GM23338 (cell line): ENCODE data around the gene CEBPE. TPM values are rescaled to one million over a fixed set of nuclear protein-coding genes. Genes with fewer than 3 reads are reported as not detected.

Source experiments
- ATAC-seq: fragments of 200-7000 bp; cut with Tn5 transposase; 3 replicates; pipeline ENCODE4 v1.9.1; 2020
- DNase-seq: peaks from one replicate; pipeline ENCODE4 v3.0.0-alpha.2; 2015; ENCODE audit warnings: low spot score
- H2AFZ ChIP-seq: fragments of 200-600 bp; sonication (generic); 2 replicates; pipeline ENCODE4 v1.8.0; 2016; ENCODE audit warnings: antibody characterized with exemption, mild to moderate bottlenecking, moderate library complexity
- H3F3A ChIP-seq: fragments of 200-600 bp; sonication (generic); replicated peaks from 2 replicates; pipeline ENCODE4 v1.8.0; 2017; ENCODE audit warnings: antibody characterized with exemption, mixed run types, low read depth
- H3K27ac ChIP-seq: fragments of 200-600 bp; sonication (generic); 2 replicates; pipeline ENCODE4 v1.6.1; 2016; ENCODE audit warnings: low read depth
- H3K27me3 ChIP-seq: fragments of 200-600 bp; sonication (generic); 2 replicates; pipeline ENCODE4 v1.8.0; 2016; ENCODE audit warnings: mild to moderate bottlenecking, mixed run types, moderate library complexity; ENCODE audit not compliant: insufficient read depth
- H3K36me3 ChIP-seq: fragments of 200-600 bp; sonication (generic); 2 replicates; pipeline ENCODE4 v1.8.0; 2016; ENCODE audit warnings: mild to moderate bottlenecking; ENCODE audit not compliant: insufficient read depth
- H3K4me1 ChIP-seq: fragments of 200-600 bp; sonication (generic); 2 replicates; pipeline ENCODE4 v1.8.0; 2016; ENCODE audit warnings: mild to moderate bottlenecking, moderate library complexity; ENCODE audit not compliant: insufficient read depth
- H3K4me2 ChIP-seq: fragments of 200-600 bp; sonication (generic); 2 replicates; pipeline ENCODE4 v1.7.1; 2017; ENCODE audit warnings: mixed run types
- H3K4me3 ChIP-seq: fragments of 200-600 bp; sonication (generic); 2 replicates; pipeline ENCODE4 v1.6.1; 2016; ENCODE audit warnings: mixed run types
- H3K79me2 ChIP-seq: fragments of 200-600 bp; sonication (generic); replicated peaks from 2 replicates; pipeline ENCODE4 v1.8.0; 2017; ENCODE audit warnings: mild to moderate bottlenecking; ENCODE audit not compliant: insufficient read depth
- H3K9me2 ChIP-seq: fragments of 200-600 bp; sonication (generic); 2 replicates; pipeline ENCODE4 v1.8.0; 2017; ENCODE audit not compliant: insufficient read depth
- H4K20me1 ChIP-seq: fragments of 200-600 bp; sonication (generic); replicated peaks from 2 replicates; pipeline ENCODE4 v1.8.0; 2017; ENCODE audit warnings: mild to moderate bottlenecking; ENCODE audit not compliant: insufficient read depth
- H3K27ac Mint-ChIP-seq: 2 replicates; pipeline ENCODE4 v1.8.0; 2020; ENCODE audit warnings: inconsistent platforms, mild to moderate bottlenecking, moderate library complexity, mixed read lengths
- H3K27me3 Mint-ChIP-seq: 3 replicates; pipeline ENCODE4 v1.8.0; 2022; ENCODE audit warnings: low read depth, mild to moderate bottlenecking, moderate library complexity, mixed read lengths, inconsistent platforms; ENCODE audit not compliant: insufficient read depth, poor library complexity
- H3K36me3 Mint-ChIP-seq: 3 replicates; pipeline ENCODE4 v1.8.0; 2021; ENCODE audit warnings: low read depth, mild to moderate bottlenecking, inconsistent platforms, moderate library complexity, mixed read lengths
- H3K4me1 Mint-ChIP-seq: 3 replicates; pipeline ENCODE4 v1.8.0; 2020; ENCODE audit warnings: mild to moderate bottlenecking, inconsistent platforms, mixed read lengths
- H3K4me3 Mint-ChIP-seq: 3 replicates; pipeline ENCODE4 v1.8.0; 2021; ENCODE audit warnings: moderate library complexity, mild to moderate bottlenecking, inconsistent platforms, mixed read lengths
- H3K9me3 Mint-ChIP-seq: 3 replicates; pipeline ENCODE4 v1.8.0; 2020; ENCODE audit warnings: moderate library complexity, mild to moderate bottlenecking, inconsistent platforms, mixed read lengths
- CTCF ChIP-seq, 2 experiments: fragments of 200-600 bp in 1 of 2; sonication (generic) in 1 of 2; conservative IDR thresholded peaks; 2 replicates each; pipeline versions ENCODE4 v1.5.1 to v1.6.1; 2016 to 2017; ENCODE audit warnings: antibody characterized with exemption in 2 of 2, low read depth in 2 of 2, mild to moderate bottlenecking in 2 of 2, moderate library complexity in 1 of 2
- ETS1 ChIP-seq: IDR thresholded peaks from 2 replicates; pipeline ENCODE4 v1.6.1; 2016; ENCODE audit warnings: antibody characterized with exemption
- EZH2phosphoT487 ChIP-seq: fragments of 200-600 bp; sonication (generic); IDR thresholded peaks from one replicate; pipeline ENCODE4 v1.8.1; 2018; ENCODE audit warnings: antibody characterized with exemption; ENCODE audit not compliant: unreplicated experiment
- REST ChIP-seq: IDR thresholded peaks from one replicate; pipeline ENCODE4 v1.6.1; 2018; ENCODE audit warnings: antibody characterized with exemption; ENCODE audit not compliant: unreplicated experiment
- STAT1 ChIP-seq: IDR thresholded peaks from one replicate; pipeline ENCODE4 v1.6.1; 2016; ENCODE audit warnings: antibody characterized with exemption; ENCODE audit not compliant: unreplicated experiment
- ZNF114 ChIP-seq: fragments of 250-450 bp; sonication (Bioruptor Pico); IDR thresholded peaks from 2 replicates; pipeline ENCODE4 v1.5.0; 2020; ENCODE audit warnings: mild to moderate bottlenecking, moderate library complexity
- polyA plus RNA-seq: library from polyadenylated mRNA; unstranded; fragments of >200 nt; fragmentation: Nextera tagmentation; extraction: Ambion mirVana; gene quantifications from 2 replicates; pipeline ENCODE4 v1.2.1, GENCODE V29; 2016
- total RNA-seq: library from RNA; depleted of rRNA; stranded (reverse); fragments of >200 nt; shearing (Covaris generic); gene quantifications from 2 replicates; pipeline ENCODE4 v1.2.3, GENCODE V29; 2014

CEBPE gene
- total and polyA plus RNA-seq, 2 experiments from 2014 or later = not detected

GRCh38 chr14:23141706-23142444 lies 22.8 kb upstream of the CEBPE start (continued):
- TF ChIP-seq REST = no peak
- TF ChIP-seq ZNF114 (CRISPR knock-in tag) = no peak
- no peak for TF ChIP-seq CTCF (conservative IDR thresholded peaks at IDR 0.05; ENCODE audit: low read depth in 2 of 2)
- TF ChIP-seq EZH2phosphoT487 = no peak
- no peak for TF ChIP-seq ETS1

- Mint-ChIP-seq H3K4me1 (no peaks in the 10 kb centered on the region), H3K27ac (peak overlapping the region; percentile 66; the same call in 1 of the 2 replicates), H3K9me3 (no peaks in the 10 kb centered on the region), H3K27me3 (peaks cover 3% of the 10 kb centered on the region), H3K4me3 (no peak overlapping the region), H3K36me3 (peaks cover 71% of the 10 kb centered on the region)
- ATAC-seq (no peak), DNase-seq (no peak)
- H4K20me1 ChIP-seq = peaks cover 3% of the 10 kb centered on the region; the same call in 1 of the 2 replicates
- no peaks in the 10 kb centered on the region for H3K9me2 ChIP-seq
- TF ChIP-seq CTCF (conservative IDR thresholded peaks at IDR 0.05; ENCODE audit: low read depth in 2 of 2) (0 out of 4 replicates have a peak, but pooled peaks of 1 of the 2 experiments have one; percentile 7), REST (no peak), ETS1 (no peak), STAT1 (no peak)
- no peaks in the 10 kb centered on the region for H3K27me3 ChIP-seq
- peaks cover 29% of the 10 kb centered on the region for H3K36me3 ChIP-seq
- no peaks in the 10 kb centered on the region for H3F3A ChIP-seq
- H3K79me2 ChIP-seq = no peaks in the 10 kb centered on the region
- no peak overlapping the region for H2AFZ ChIP-seq
- H3K4me1 ChIP-seq = no peaks in the 10 kb centered on the region
- no peak overlapping the region for H3K4me3 ChIP-seq
- H3K27ac ChIP-seq = 0 out of 2 replicates have a peak overlapping the region, but pooled peaks have one; percentile 26
- no peak overlapping the region for H3K4me2 ChIP-seq
Observed at GRCh38 chr14:23140371-23140770, 21.3 kb upstream of the CEBPE start.
